ENCODE results near the gene PIP4K2A.
"Not testable (repeated sequence)": the region's sequence is repeated elsewhere in the genome, so short reads cannot be mapped to it uniquely, and the experiment has no call there.

The PIP4K2A gene

DNA sequence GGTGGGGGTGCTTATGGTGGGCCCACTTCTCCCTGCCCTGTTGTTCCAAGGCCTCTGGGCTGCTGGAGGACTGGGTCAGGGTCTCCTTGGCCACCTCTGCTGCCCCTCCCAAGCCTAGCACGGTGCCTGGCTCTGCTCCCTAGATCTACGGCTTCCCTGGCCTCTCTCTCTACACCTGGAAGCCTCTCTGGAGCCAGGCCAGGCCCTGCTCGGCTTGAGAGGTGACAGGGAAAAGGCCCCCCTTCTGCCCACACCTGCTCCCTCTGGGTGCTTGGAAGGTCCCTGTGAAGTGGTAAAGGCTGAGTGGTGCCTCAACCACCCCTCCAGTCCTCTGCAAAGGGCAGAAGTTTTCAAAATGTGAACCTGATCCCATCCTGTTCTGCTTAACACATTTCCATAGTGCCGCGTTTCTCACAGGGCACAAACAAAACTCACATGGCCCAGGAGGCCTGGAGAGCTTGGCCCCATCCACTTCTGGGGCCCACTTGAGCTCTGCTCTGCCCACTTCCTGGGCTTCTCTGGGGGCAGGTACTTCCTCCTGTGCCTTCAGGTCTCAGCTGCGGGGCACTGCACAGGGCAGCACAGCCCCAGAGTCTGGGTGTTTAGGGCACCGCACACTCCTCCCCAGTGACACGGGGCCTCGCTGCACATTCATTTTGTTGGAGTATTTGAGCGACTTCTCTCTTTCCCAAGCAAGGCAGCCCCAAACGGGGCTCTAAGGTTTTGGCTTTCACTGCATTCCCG is 169.9 kb downstream of the PIP4K2A start:
- H3K9me3 ChIP-seq (ENCODE audit: control insufficient read depth in 1 of 2, low read length in 2 of 2), result no peaks in the 10 kb centered on the region
- H3K4me3 ChIP-seq (ENCODE audit: low read depth in 1 of 2, low read length in 2 of 2), result no peak overlapping the region
- H3K4me1 ChIP-seq (ENCODE audit: control insufficient read depth in 1 of 2, insufficient read depth in 2 of 2, low read length in 2 of 2), result no peaks in the 10 kb centered on the region
- H3K27ac ChIP-seq (ENCODE audit: low read length), result no peak overlapping the region
- peaks cover 22 to 42% of the 10 kb centered on the region in 2 donors for H3K36me3 ChIP-seq (ENCODE audit: control insufficient read depth in 1 of 2, insufficient read depth in 2 of 2, low read length in 2 of 2)
- no peaks in the 10 kb centered on the region for H3K27me3 ChIP-seq (ENCODE audit: low read depth, low read length)

DNA sequence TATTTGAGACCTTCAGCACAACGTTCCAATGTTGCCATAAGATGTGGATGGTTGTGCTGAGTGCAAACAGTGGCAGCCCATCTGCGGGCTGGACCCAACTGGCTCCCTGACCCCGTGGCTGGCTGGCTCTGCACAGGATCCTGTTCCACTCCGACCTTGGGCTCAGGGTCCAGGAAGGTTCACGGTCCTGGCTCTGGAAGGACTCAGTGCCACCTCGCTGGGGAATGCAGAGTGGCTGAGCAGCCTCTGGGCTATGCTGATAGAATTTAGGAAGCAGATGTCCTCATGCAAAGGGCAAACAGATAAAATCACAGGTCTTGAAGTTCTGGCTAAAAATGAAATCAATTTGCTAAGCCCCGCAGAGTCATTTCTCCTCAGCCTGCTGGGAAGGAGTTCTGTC is 171.6 kb downstream of the PIP4K2A start:
- no peaks in the 10 kb centered on the region for H3K9me3 ChIP-seq (ENCODE audit: control insufficient read depth in 1 of 2, low read length in 2 of 2)
- H3K36me3 ChIP-seq (ENCODE audit: control insufficient read depth in 1 of 2, insufficient read depth in 2 of 2, low read length in 2 of 2), result peaks cover 30 to 54% of the 10 kb centered on the region in 2 donors
- no peak overlapping the region for H3K27ac ChIP-seq (ENCODE audit: low read length)
- H3K4me1 ChIP-seq (ENCODE audit: control insufficient read depth in 1 of 2, insufficient read depth in 2 of 2, low read length in 2 of 2), result no peaks in the 10 kb centered on the region
- H3K27me3 ChIP-seq (ENCODE audit: low read depth, low read length), result no peaks in the 10 kb centered on the region
- no peak overlapping the region for H3K4me3 ChIP-seq (ENCODE audit: low read depth in 1 of 2, low read length in 2 of 2)

DNA sequence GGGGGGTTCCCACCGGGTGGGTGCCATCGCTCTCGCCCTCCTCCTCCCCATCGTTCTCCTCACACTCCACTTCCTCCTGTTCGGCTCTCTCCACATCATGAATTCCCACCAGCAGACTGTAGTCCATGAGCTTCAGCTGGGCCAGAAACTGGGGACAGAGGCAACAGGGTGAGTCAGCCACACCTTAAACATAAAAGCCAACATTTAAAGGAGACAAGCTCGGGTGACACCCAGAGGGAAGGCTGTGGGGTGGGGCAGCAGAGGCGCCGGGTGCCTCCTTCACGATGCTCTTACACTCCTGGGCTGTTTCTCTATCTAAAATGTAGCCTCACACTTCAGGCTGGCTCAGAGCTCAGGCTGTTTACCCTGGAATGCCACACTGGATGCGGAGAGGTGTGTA is 172.5 kb downstream of the PIP4K2A start:
- Histone ChIP-seq H3K36me3 (ENCODE audit: control insufficient read depth in 1 of 2, insufficient read depth in 2 of 2, low read length in 2 of 2) (peaks cover 26 to 50% of the 10 kb centered on the region in 2 donors), H3K27me3 (ENCODE audit: low read depth, low read length) (no peaks in the 10 kb centered on the region), H3K9me3 (ENCODE audit: control insufficient read depth in 1 of 2, low read length in 2 of 2) (no peaks in the 10 kb centered on the region), H3K27ac (ENCODE audit: low read length) (no peak overlapping the region), H3K4me3 (ENCODE audit: low read depth in 1 of 2, low read length in 2 of 2) (no peak overlapping the region), H3K4me1 (ENCODE audit: control insufficient read depth in 1 of 2, insufficient read depth in 2 of 2, low read length in 2 of 2) (no peaks in the 10 kb centered on the region)

DNA sequence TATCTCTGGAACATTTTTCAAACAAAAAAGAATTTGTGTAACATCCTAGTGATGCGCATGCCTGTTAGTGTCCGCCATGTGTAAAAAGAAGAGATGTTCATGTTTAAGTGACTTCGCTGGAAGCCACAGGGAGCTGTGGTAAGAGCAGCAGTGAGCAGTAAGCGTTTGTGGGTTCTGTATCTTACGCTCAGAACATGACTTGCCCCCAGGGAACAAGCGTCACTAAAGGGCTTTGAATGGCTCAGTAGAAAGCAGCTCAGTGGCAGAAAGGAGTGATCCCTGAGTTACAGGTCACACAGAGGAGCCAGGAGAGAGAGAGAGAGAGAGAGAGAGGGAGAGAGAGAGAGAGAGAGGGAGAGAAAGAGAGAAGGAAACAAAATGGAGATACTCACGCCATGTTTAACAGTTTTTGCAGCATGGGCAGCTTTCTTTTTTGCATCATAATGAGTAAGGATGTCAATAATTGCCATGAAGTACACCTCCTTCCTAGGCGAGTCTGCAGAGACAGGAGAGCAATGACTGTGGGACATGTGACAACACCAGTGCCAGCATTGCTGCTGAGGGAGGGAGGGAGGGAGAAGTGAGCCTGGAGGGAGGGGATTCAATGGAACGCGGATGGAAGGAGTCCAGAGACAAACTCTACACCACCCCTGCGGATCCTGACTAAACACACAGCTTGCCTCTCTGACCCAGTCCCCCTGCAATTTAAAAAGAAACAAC is 174.6 kb downstream of the PIP4K2A start:
- H3K27me3 ChIP-seq (ENCODE audit: low read depth, low read length), result no peaks in the 10 kb centered on the region
- no peaks in the 10 kb centered on the region for H3K9me3 ChIP-seq (ENCODE audit: control insufficient read depth in 1 of 2, low read length in 2 of 2)
- H3K4me1 ChIP-seq (ENCODE audit: control insufficient read depth in 1 of 2, insufficient read depth in 2 of 2, low read length in 2 of 2), result no peaks in the 10 kb centered on the region
- H3K27ac ChIP-seq (ENCODE audit: low read length), result no peak overlapping the region
- H3K36me3 ChIP-seq (ENCODE audit: control insufficient read depth in 1 of 2, insufficient read depth in 2 of 2, low read length in 2 of 2), result peaks cover 26 to 49% of the 10 kb centered on the region in 2 donors
- H3K4me3 ChIP-seq (ENCODE audit: low read depth in 1 of 2, low read length in 2 of 2), result no peak overlapping the region

DNA sequence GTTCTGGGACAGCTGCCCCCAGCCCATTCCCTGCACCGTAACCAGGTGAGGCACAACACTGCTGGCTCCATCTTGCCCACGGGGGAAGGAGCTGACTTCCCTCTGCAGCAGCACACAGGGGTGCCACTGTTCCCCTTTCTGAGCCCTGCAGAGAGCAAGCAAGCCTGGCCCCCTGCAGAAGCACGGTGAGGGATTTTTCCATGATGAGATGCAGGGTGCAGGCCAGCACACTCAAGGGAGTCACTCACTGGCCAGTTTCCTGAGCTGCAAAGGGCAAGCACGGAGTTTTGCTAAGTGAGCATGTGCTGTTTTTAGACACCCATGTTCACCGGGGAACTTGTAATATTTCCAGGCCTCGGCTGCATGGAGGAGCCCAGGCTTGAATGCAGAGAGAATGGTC is 176.6 kb downstream of the PIP4K2A start:
- peaks cover 26 to 48% of the 10 kb centered on the region in 2 donors for H3K36me3 ChIP-seq (ENCODE audit: control insufficient read depth in 1 of 2, insufficient read depth in 2 of 2, low read length in 2 of 2)
- H3K27ac ChIP-seq (ENCODE audit: low read length), result no peak overlapping the region
- no peaks in the 10 kb centered on the region for H3K9me3 ChIP-seq (ENCODE audit: control insufficient read depth in 1 of 2, low read length in 2 of 2)
- no peak overlapping the region for H3K4me3 ChIP-seq (ENCODE audit: low read depth in 1 of 2, low read length in 2 of 2)
- H3K4me1 ChIP-seq (ENCODE audit: control insufficient read depth in 1 of 2, insufficient read depth in 2 of 2, low read length in 2 of 2), result no peaks in the 10 kb centered on the region
- no peaks in the 10 kb centered on the region for H3K27me3 ChIP-seq (ENCODE audit: low read depth, low read length)

DNA sequence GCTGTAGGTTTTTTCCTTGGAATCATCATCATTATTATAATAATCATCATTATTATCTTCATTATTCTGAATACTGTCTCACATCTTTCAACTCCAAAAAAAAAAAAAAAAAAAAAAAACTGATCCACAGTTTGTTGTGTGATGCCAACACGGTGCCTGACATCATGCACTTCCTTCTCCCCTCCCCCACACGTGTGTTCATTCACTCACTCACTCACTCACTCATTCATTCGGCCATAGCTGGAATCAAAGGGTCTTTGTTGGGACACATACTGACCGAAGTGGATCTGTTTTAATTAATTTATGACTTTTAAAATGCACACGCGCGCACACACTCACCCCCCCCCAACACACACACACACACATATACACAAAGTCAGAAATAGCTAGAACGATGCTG is 177.8 kb downstream of the PIP4K2A start:
- no peak overlapping the region for H3K27ac ChIP-seq (ENCODE audit: low read length)

DNA sequence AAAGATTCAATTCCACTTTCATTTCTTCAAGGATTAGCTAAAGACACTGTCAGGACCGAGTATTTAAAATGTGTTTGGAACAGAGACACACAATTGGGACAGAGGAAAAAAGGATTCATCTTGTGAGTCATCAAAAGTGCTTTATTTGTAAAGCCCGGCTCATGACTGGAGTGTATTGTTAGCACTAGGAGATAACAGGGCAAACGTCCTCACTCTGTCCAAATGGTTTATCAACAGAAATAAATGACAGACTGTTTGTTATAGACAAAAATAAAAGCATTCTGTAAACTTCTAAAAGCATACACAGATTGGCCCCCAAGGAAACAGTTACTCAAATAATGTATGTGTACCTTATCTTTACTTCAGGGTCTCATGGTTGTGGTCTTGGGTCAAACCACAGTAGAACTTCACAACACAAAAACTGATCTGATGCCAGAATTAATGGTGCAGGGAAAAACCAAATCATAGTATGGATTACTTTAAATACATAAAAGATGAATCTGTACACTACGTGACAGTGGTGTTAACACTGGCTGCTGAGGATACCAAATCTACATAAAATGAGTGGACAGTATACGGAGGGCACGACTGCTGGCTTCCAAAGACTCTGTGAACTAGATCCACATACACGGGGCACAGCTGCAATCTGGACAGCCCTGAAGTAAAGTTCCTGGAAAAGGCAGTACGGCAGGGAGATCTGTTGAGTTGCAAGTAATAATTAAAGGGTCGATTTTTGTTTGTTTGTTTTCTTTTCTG is 179.4 kb downstream of the PIP4K2A start:
- no peak overlapping the region for H3K4me3 ChIP-seq (ENCODE audit: low read depth in 1 of 2, low read length in 2 of 2)
- H3K36me3 ChIP-seq (ENCODE audit: control insufficient read depth in 1 of 2, insufficient read depth in 2 of 2, low read length in 2 of 2), result peaks cover 16 to 27% of the 10 kb centered on the region in 2 donors
- H3K9me3 ChIP-seq (ENCODE audit: control insufficient read depth in 1 of 2, low read length in 2 of 2), result no peaks in the 10 kb centered on the region
- no peaks in the 10 kb centered on the region for H3K4me1 ChIP-seq (ENCODE audit: control insufficient read depth in 1 of 2, insufficient read depth in 2 of 2, low read length in 2 of 2)
- H3K27ac ChIP-seq (ENCODE audit: low read length), result no peak overlapping the region
- H3K27me3 ChIP-seq (ENCODE audit: low read depth, low read length), result no peaks in the 10 kb centered on the region

More for the DNA sequence above, 177.8 kb downstream of the PIP4K2A start:
- Histone ChIP-seq H3K9me3 (ENCODE audit: control insufficient read depth in 1 of 2, low read length in 2 of 2) (no peaks in the 10 kb centered on the region), H3K36me3 (ENCODE audit: control insufficient read depth in 1 of 2, insufficient read depth in 2 of 2, low read length in 2 of 2) (peaks cover 25 to 38% of the 10 kb centered on the region in 2 donors), H3K4me1 (ENCODE audit: control insufficient read depth in 1 of 2, insufficient read depth in 2 of 2, low read length in 2 of 2) (no peaks in the 10 kb centered on the region), H3K4me3 (ENCODE audit: low read depth in 1 of 2, low read length in 2 of 2) (no peak overlapping the region), H3K27me3 (ENCODE audit: low read depth, low read length) (no peaks in the 10 kb centered on the region)

DNA sequence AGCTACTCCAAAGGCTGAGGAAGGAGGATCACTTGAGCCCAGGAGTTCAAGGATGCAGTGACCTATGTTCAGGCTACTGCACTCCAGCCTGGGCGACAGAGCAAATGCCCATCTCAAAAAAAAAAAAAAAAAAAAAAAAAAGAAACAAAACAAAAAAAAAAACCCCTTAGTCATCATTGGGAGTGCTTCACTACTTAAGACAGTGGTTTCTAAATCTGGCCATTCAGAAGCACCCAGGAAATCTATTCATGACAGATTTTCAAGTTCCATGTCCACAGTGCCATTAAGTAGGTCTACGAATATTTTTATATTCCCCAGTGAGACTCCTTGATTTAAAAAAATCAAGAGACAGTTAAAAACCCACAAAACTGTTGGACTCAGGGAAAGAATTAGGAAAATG is 182.9 kb downstream of the PIP4K2A start:
- Histone ChIP-seq H3K27ac (ENCODE audit: low read length) (no peak overlapping the region), H3K4me1 (ENCODE audit: control insufficient read depth in 1 of 2, insufficient read depth in 2 of 2, low read length in 2 of 2) (no peaks in the 10 kb centered on the region), H3K27me3 (ENCODE audit: low read depth, low read length) (no peaks in the 10 kb centered on the region), H3K36me3 (ENCODE audit: control insufficient read depth in 1 of 2, insufficient read depth in 2 of 2, low read length in 2 of 2) (no peaks in the 10 kb centered on the region), H3K9me3 (ENCODE audit: control insufficient read depth in 1 of 2, low read length in 2 of 2) (peaks cover 0 to 2% of the 10 kb centered on the region in 2 donors), H3K4me3 (ENCODE audit: low read depth in 1 of 2, low read length in 2 of 2) (no peak overlapping the region)

DNA sequence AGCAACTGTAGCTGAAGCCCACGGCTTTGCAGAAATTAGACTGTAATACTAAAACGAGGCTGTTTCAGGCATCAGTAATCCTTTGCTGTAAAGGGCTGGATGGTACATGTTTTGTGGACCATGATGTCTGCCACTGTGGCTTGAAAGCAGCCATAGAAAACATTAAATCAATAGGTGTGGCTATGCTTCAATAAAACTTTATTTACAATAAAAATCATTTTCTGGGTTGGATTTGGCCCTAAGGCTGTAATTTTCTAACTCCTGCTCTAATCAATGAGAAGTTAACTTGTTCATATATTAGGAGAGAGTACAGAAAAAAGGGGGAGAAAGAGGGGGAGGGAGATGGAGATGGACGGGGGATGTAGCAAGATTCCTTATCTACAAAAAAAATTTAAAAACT is 183.4 kb downstream of the PIP4K2A start:
- H3K9me3 ChIP-seq (ENCODE audit: control insufficient read depth in 1 of 2, low read length in 2 of 2), result peaks cover 0 to 6% of the 10 kb centered on the region in 2 donors
- H3K27ac ChIP-seq (ENCODE audit: low read length), result no peak overlapping the region
- no peaks in the 10 kb centered on the region for H3K36me3 ChIP-seq (ENCODE audit: control insufficient read depth in 1 of 2, insufficient read depth in 2 of 2, low read length in 2 of 2)
- no peak overlapping the region for H3K4me3 ChIP-seq (ENCODE audit: low read depth in 1 of 2, low read length in 2 of 2)
- no peaks in the 10 kb centered on the region for H3K4me1 ChIP-seq (ENCODE audit: control insufficient read depth in 1 of 2, insufficient read depth in 2 of 2, low read length in 2 of 2)
- H3K27me3 ChIP-seq (ENCODE audit: low read depth, low read length), result no peaks in the 10 kb centered on the region

DNA sequence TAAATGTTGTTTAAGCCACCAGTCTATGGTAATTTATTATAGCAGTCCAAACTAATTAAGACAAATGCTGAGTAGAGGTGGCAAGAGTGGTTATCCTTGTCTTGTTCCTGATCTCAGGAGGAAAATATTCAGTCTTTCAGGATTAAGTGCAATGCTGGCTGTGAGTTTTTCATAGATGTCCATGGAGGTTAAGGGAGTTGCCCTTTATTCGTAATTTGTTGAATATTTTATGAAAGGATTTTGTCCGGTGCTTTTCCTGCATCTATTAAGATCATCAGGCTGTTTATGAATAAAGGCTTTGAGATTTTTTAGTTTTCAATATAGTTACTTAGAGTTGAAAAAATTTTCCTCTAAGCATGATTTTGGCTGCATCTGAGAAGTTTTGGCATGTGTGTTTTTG is 186.9 kb downstream of the PIP4K2A start:
- Histone ChIP-seq H3K36me3 (ENCODE audit: control insufficient read depth in 1 of 2, insufficient read depth in 2 of 2, low read length in 2 of 2) (no peaks in the 10 kb centered on the region), H3K27me3 (ENCODE audit: low read depth, low read length) (no peaks in the 10 kb centered on the region), H3K9me3 (ENCODE audit: control insufficient read depth in 1 of 2, low read length in 2 of 2) (peaks cover 0 to 13% of the 10 kb centered on the region in 2 donors), H3K4me3 (ENCODE audit: low read depth in 1 of 2, low read length in 2 of 2) (no peak overlapping the region), H3K4me1 (ENCODE audit: control insufficient read depth in 1 of 2, insufficient read depth in 2 of 2, low read length in 2 of 2) (no peaks in the 10 kb centered on the region), H3K27ac (ENCODE audit: low read length) (no peak overlapping the region)

DNA sequence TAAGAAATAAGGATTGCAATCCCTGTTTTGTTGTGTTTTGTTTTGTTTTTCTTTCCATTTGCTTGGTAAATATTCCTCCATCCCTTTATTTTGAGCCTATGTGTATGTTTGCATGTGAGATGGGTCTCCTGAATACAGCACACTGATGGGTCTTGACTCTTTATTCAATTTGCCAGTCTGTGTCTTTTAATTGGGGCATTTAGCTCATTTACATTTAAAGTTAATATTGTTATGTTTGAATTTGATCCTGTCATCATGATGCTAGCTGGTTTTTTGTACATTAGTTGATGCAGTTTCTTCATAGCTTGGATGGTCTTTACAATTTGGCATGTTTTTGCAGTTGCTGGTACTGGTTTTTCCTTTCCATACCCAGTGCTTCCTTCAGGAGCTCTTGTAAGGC is 190.0 kb downstream of the PIP4K2A start:
- not testable (repeated sequence) for H3K4me1 ChIP-seq (ENCODE audit: control insufficient read depth in 1 of 2, insufficient read depth in 2 of 2, low read length in 2 of 2); H3K36me3 ChIP-seq (ENCODE audit: control insufficient read depth in 1 of 2, insufficient read depth in 2 of 2, low read length in 2 of 2); H3K27me3 ChIP-seq (ENCODE audit: low read depth, low read length); H3K4me3 ChIP-seq (ENCODE audit: low read depth in 1 of 2, low read length in 2 of 2); H3K27ac ChIP-seq (ENCODE audit: low read length)
- peaks cover 0 to 13% of the 10 kb centered on the region in 2 donors for H3K9me3 ChIP-seq (ENCODE audit: control insufficient read depth in 1 of 2, low read length in 2 of 2)

Data from muscle layer of duodenum (tissue), 2 donors.